ENCODE measurements around the gene FAM53B.

Gene FAM53B

GRCh38 chr10:124677749-124678556 lies 66.2 kb downstream of the FAM53B start:
- DNase-seq = no peak

GRCh38 chr10:124677293-124677699 lies 66.9 kb downstream of the FAM53B start:
- no peak for DNase-seq

- no peak for DNase-seq
These were observed 67.6 kb downstream of the FAM53B start for GRCh38 chr10:124676416-124677062.

GRCh38 chr10:124675824-124676223 lies 68.4 kb downstream of the FAM53B start:
- no peak for DNase-seq

GRCh38 chr10:124675261-124675660 lies 68.9 kb downstream of the FAM53B start:
- DNase-seq = no peak

- no peak for DNase-seq
These were observed 69.4 kb downstream of the FAM53B start for GRCh38 chr10:124674768-124675222.

GRCh38 chr10:124672181-124672638 lies 72.0 kb downstream of the FAM53B start:
- DNase-seq = no peak

- no peak for DNase-seq
These were observed 72.6 kb downstream of the FAM53B start for GRCh38 chr10:124671486-124672075.

GRCh38 chr10:124670849-124671248 lies 73.3 kb downstream of the FAM53B start:
- no peak for DNase-seq

GRCh38 chr10:124669824-124670654 lies 74.1 kb downstream of the FAM53B start:
- DNase-seq = no peak

- DNase-seq = no peak
These were observed 74.9 kb downstream of the FAM53B start for GRCh38 chr10:124669141-124669823.

- no peak for DNase-seq
These were observed 75.6 kb downstream of the FAM53B start for GRCh38 chr10:124668517-124669051.

GRCh38 chr10:124667425-124668345 lies 76.5 kb downstream of the FAM53B start:
- no peak for DNase-seq

GRCh38 chr10:124666494-124666893 lies 77.7 kb downstream of the FAM53B start:
- DNase-seq = no peak

- DNase-seq = no peak
These were observed 78.2 kb downstream of the FAM53B start for GRCh38 chr10:124665980-124666379.

- no peak for DNase-seq
These were observed 78.6 kb downstream of the FAM53B start for GRCh38 chr10:124665558-124665957.

- no peak for DNase-seq
These were observed 79.1 kb downstream of the FAM53B start for GRCh38 chr10:124665091-124665490.

GRCh38 chr10:124663766-124664360 lies 80.3 kb downstream of the FAM53B start:
- DNase-seq = no peak

- DNase-seq = no peak
These were observed 81.0 kb downstream of the FAM53B start for GRCh38 chr10:124663228-124663627.

- DNase-seq = no peak
These were observed 82.5 kb downstream of the FAM53B start for GRCh38 chr10:124661660-124662180.

All from NCI-H2171 (cell line).